Measurements from ENCODE around the gene MARCHF6.
"Not testable (repeated sequence)": the region's sequence is repeated elsewhere in the genome, so short reads cannot be mapped to it uniquely, and the experiment has no call there.

The MARCHF6 gene

GRCh38 chr5:10377081-10377480 lies 23.6 kb downstream of the MARCHF6 start:
- DNase-seq: no peak

GRCh38 chr5:10381803-10382202 lies 28.3 kb downstream of the MARCHF6 start:
- DNase-seq: no peak

DNA sequence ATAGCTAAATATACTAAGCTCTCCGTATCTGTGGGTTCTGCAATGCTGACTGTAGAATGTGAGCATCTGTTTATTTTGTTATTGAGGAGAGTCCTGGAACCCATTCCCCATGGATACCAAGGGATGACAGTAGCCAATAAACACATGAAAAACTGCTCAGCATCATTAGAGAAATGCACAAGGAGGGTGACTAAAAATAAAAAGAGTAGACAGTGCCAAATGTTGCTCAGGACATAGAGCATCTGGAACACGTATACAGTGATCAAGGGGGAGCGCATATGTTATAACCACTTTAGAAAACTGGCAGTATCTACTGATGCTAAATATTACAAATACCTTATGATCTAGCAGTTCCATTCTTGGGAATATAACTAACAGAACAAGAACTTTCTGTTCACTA lies 31.0 kb downstream of the MARCHF6 start:
- no peak for DNase-seq

- DNase-seq: no peak
Observed at GRCh38 chr5:10387690-10388089, 34.2 kb downstream of the MARCHF6 start.

GRCh38 chr5:10391130-10391529 lies 37.6 kb downstream of the MARCHF6 start:
- no peak for DNase-seq

- DNase-seq: not testable (repeated sequence)
Observed at GRCh38 chr5:10392567-10393328, 39.3 kb downstream of the MARCHF6 start.

DNA sequence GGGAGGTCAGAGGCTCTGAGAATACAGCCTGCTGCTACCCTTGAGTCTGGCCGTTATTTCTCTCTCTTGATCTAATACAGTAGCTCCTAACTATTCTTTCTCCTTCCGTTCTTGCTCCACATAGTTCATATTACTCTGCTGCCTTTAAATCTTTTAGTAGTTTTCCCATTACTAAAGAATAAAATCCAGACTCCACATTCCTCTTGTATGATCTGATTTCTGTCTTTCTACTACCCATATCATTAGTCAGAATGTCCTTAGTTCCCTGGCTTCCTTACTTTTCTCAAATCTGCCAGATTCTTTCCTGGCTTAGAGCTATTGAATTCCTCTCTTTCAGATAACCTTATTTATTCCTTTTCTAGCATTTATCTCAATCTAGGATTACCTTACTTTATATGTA lies 40.0 kb downstream of the MARCHF6 start:
- DNase-seq: no peak

GRCh38 chr5:10396552-10396951 lies 43.1 kb downstream of the MARCHF6 start:
- DNase-seq: no peak

DNA sequence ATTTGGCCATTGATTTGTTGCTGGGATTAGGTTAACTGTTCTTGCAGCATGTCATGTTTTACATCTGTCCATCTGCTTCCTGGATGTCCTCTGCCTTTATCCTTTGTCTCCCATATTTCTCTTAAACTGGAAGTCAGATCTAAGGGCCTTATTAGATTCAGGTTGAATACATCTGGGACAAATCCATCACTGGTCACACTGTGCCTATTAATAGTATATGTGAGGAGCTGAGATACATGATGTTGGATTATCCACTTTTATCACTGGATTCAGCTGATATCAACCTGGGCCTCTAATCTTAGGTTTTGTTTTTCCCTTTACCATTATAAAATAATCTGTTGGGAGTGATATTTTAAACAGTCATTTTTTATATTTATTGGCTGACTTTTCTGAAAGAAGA lies 46.3 kb downstream of the MARCHF6 start:
- no peak for DNase-seq

GRCh38 chr5:10400411-10400810 lies 46.9 kb downstream of the MARCHF6 start:
- no peak for DNase-seq

GRCh38 chr5:10400831-10401230 lies 47.3 kb downstream of the MARCHF6 start:
- DNase-seq: no peak

GRCh38 chr5:10401498-10401897 lies 48.0 kb downstream of the MARCHF6 start:
- no peak for DNase-seq

All from activated effector memory CD4-positive, alpha-beta T cell treated with anti-CD3 and anti-CD28 coated beads, Interleukin-2, amount 50 U/mL, for 16 hours (primary cell).